Measurements from ENCODE around the gene CHIC2. TPM values are rescaled to one million over a fixed set of nuclear protein-coding genes. Genes with fewer than 3 reads are reported as not detected.

Gene CHIC2
- total and polyA plus RNA-seq, 9 donors: 14.7 to 37.6 (median 18.3) TPM

- H3K36me3 ChIP-seq: no peaks in the 10 kb centered on the region
- DNase-seq: no peak
- H3K27ac ChIP-seq: no peak overlapping the region
- TF ChIP-seq POLR2A (IDR thresholded peaks at IDR 0.05): no peak
- no peak for TF ChIP-seq EP300 (IDR thresholded peaks at IDR 0.05)
- no peak for TF ChIP-seq CTCF (IDR thresholded peaks at IDR 0.05)
- H3K27me3 ChIP-seq: no peaks in the 10 kb centered on the region
- no peaks in the 10 kb centered on the region for H3K9me3 ChIP-seq
- intact Hi-C loops (cut with DNase I): no loop called here
- H3K4me1 ChIP-seq (ENCODE audit: insufficient read depth): no peaks in the 10 kb centered on the region
- no peak overlapping the region for H3K4me3 ChIP-seq
Measured at GRCh38 chr4:54011201-54011600, 53.2 kb downstream of the CHIC2 start.

GRCh38 chr4:54006755-54007154 is 57.6 kb downstream of the CHIC2 start:
- no peak for TF ChIP-seq CTCF (IDR thresholded peaks at IDR 0.05)
- TF ChIP-seq POLR2A (IDR thresholded peaks at IDR 0.05): no peak
- no peak for TF ChIP-seq EP300 (IDR thresholded peaks at IDR 0.05)
- intact Hi-C loops (cut with DNase I): no loop called here
- no peaks in the 10 kb centered on the region for H3K4me1 ChIP-seq (ENCODE audit: insufficient read depth)
- H3K27me3 ChIP-seq: no peaks in the 10 kb centered on the region
- no peaks in the 10 kb centered on the region for H3K9me3 ChIP-seq
- H3K27ac ChIP-seq: no peak overlapping the region
- no peak overlapping the region for H3K4me3 ChIP-seq
- WGBS, 3 donors: 91 to 99% (median 95%) methylated on average over 2 of the region's 2 CpGs
- DNase-seq: no peak
- H3K36me3 ChIP-seq: no peaks in the 10 kb centered on the region

- Histone ChIP-seq H3K27me3 (no peaks in the 10 kb centered on the region), H3K27ac (no peak overlapping the region), H3K4me3 (no peak overlapping the region), H3K9me3 (no peaks in the 10 kb centered on the region), H3K36me3 (no peaks in the 10 kb centered on the region), H3K4me1 (ENCODE audit: insufficient read depth) (no peaks in the 10 kb centered on the region)
- intact Hi-C loops (cut with DNase I): no loop called here
- 61 to 64% (median 63%) methylated on average over 2 of the region's 2 CpGs for WGBS, 3 donors
- DNase-seq: no peak
- TF ChIP-seq POLR2A (IDR thresholded peaks at IDR 0.05) (no peak), CTCF (IDR thresholded peaks at IDR 0.05) (no peak), EP300 (IDR thresholded peaks at IDR 0.05) (no peak)
Measured at GRCh38 chr4:54005475-54005874, 58.9 kb downstream of the CHIC2 start.

- H3K4me1 ChIP-seq (ENCODE audit: insufficient read depth): no peaks in the 10 kb centered on the region
- H3K9me3 ChIP-seq: no peaks in the 10 kb centered on the region
- no peak for TF ChIP-seq CTCF (IDR thresholded peaks at IDR 0.05)
- no peak for TF ChIP-seq POLR2A (IDR thresholded peaks at IDR 0.05)
- no peak for TF ChIP-seq EP300 (IDR thresholded peaks at IDR 0.05)
- no peaks in the 10 kb centered on the region for H3K27me3 ChIP-seq
- 76 to 89% (median 82%) methylated on average over 2 of the region's 2 CpGs for WGBS, 3 donors
- H3K36me3 ChIP-seq: no peaks in the 10 kb centered on the region
- no peak for DNase-seq
- intact Hi-C loops (cut with DNase I): no loop called here
- H3K4me3 ChIP-seq: no peak overlapping the region
- H3K27ac ChIP-seq: no peak overlapping the region
Measured at GRCh38 chr4:54004463-54004862, 59.9 kb downstream of the CHIC2 start.
